Measurements from ENCODE around the gene GPR15LG.

GRCh38 chr10:84139126-84140035 lies 34.2 kb upstream of the GPR15LG start, which contains the start of gene GHITM:
- TF ChIP-seq CTCF (conservative IDR thresholded peaks at IDR 0.05; ENCODE audit: low read depth in 2 of 2), result no peak
- TF ChIP-seq CREB1 (CRISPR knock-in tag; IDR thresholded peaks at IDR 0.05; ENCODE audit: low read depth), result peak; percentile 98
- no peak for TF ChIP-seq EZH2phosphoT487 (IDR thresholded peaks at IDR 0.05; ENCODE audit: unreplicated experiment)
- TF ChIP-seq, protein P1, sequence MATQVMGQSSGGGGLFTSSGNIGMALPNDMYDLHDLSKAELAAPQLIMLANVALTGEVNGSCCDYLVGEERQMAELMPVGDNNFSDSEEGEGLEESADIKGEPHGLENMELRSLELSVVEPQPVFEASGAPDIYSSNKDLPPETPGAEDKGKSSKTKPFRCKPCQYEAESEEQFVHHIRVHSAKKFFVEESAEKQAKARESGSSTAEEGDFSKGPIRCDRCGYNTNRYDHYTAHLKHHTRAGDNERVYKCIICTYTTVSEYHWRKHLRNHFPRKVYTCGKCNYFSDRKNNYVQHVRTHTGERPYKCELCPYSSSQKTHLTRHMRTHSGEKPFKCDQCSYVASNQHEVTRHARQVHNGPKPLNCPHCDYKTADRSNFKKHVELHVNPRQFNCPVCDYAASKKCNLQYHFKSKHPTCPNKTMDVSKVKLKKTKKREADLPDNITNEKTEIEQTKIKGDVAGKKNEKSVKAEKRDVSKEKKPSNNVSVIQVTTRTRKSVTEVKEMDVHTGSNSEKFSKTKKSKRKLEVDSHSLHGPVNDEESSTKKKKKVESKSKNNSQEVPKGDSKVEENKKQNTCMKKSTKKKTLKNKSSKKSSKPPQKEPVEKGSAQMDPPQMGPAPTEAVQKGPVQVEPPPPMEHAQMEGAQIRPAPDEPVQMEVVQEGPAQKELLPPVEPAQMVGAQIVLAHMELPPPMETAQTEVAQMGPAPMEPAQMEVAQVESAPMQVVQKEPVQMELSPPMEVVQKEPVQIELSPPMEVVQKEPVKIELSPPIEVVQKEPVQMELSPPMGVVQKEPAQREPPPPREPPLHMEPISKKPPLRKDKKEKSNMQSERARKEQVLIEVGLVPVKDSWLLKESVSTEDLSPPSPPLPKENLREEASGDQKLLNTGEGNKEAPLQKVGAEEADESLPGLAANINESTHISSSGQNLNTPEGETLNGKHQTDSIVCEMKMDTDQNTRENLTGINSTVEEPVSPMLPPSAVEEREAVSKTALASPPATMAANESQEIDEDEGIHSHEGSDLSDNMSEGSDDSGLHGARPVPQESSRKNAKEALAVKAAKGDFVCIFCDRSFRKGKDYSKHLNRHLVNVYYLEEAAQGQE (IDR thresholded peaks at IDR 0.05; ENCODE audit: unreplicated experiment), result no peak
- no peak for TF ChIP-seq ZNF114 (CRISPR knock-in tag; IDR thresholded peaks at IDR 0.05)
- peak; percentile 67 for TF ChIP-seq POLR2AphosphoS5 (IDR thresholded peaks at IDR 0.05; ENCODE audit: low read depth)
- no peak for TF ChIP-seq EZH2 (IDR thresholded peaks at IDR 0.05; ENCODE audit: low read depth, unreplicated experiment)
- no peak for TF ChIP-seq ZNF331 (CRISPR knock-in tag; IDR thresholded peaks at IDR 0.05; ENCODE audit: low read depth)
- TF ChIP-seq, protein P2, sequence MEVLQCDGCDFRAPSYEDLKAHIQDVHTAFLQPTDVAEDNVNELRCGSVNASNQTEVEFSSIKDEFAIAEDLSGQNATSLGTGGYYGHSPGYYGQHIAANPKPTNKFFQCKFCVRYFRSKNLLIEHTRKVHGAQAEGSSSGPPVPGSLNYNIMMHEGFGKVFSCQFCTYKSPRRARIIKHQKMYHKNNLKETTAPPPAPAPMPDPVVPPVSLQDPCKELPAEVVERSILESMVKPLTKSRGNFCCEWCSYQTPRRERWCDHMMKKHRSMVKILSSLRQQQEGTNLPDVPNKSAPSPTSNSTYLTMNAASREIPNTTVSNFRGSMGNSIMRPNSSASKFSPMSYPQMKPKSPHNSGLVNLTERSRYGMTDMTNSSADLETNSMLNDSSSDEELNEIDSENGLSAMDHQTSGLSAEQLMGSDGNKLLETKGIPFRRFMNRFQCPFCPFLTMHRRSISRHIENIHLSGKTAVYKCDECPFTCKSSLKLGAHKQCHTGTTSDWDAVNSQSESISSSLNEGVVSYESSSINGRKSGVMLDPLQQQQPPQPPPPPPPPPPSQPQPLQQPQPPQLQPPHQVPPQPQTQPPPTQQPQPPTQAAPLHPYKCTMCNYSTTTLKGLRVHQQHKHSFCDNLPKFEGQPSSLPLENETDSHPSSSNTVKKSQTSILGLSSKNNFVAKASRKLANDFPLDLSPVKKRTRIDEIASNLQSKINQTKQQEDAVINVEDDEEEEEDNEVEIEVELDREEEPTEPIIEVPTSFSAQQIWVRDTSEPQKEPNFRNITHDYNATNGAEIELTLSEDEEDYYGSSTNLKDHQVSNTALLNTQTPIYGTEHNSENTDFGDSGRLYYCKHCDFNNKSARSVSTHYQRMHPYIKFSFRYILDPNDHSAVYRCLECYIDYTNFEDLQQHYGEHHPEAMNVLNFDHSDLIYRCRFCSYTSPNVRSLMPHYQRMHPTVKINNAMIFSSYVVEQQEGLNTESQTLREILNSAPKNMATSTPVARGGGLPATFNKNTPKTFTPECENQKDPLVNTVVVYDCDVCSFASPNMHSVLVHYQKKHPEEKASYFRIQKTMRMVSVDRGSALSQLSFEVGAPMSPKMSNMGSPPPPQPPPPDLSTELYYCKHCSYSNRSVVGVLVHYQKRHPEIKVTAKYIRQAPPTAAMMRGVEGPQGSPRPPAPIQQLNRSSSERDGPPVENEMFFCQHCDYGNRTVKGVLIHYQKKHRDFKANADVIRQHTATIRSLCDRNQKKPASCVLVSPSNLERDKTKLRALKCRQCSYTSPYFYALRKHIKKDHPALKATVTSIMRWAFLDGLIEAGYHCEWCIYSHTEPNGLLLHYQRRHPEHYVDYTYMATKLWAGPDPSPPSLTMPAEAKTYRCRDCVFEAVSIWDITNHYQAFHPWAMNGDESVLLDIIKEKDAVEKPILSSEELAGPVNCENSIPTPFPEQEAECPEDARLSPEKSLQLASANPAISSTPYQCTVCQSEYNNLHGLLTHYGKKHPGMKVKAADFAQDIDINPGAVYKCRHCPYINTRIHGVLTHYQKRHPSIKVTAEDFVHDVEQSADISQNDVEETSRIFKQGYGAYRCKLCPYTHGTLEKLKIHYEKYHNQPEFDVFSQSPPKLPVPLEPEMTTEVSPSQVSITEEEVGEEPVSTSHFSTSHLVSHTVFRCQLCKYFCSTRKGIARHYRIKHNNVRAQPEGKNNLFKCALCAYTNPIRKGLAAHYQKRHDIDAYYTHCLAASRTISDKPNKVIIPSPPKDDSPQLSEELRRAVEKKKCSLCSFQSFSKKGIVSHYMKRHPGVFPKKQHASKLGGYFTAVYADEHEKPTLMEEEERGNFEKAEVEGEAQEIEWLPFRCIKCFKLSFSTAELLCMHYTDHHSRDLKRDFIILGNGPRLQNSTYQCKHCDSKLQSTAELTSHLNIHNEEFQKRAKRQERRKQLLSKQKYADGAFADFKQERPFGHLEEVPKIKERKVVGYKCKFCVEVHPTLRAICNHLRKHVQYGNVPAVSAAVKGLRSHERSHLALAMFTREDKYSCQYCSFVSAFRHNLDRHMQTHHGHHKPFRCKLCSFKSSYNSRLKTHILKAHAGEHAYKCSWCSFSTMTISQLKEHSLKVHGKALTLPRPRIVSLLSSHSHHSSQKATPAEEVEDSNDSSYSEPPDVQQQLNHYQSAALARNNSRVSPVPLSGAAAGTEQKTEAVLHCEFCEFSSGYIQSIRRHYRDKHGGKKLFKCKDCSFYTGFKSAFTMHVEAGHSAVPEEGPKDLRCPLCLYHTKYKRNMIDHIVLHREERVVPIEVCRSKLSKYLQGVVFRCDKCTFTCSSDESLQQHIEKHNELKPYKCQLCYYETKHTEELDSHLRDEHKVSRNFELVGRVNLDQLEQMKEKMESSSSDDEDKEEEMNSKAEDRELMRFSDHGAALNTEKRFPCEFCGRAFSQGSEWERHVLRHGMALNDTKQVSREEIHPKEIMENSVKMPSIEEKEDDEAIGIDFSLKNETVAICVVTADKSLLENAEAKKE (CRISPR knock-in tag; IDR thresholded peaks at IDR 0.05), result no peak
- no peak for TF ChIP-seq JUNB (IDR thresholded peaks at IDR 0.05; ENCODE audit: unreplicated experiment)
